GM23338 (cell line): ENCODE measurements around the gene TMEM229B. TPM values are rescaled to one million over a fixed set of nuclear protein-coding genes. Genes with fewer than 3 reads are reported as not detected.

Source experiments
- ATAC-seq: fragments of 200-7000 bp; cut with Tn5 transposase; 3 replicates; pipeline ENCODE4 v1.9.1; 2020
- DNase-seq: peaks from one replicate; pipeline ENCODE4 v3.0.0-alpha.2; 2015; ENCODE audit warnings: low spot score
- H2AFZ ChIP-seq: fragments of 200-600 bp; sonication (generic); 2 replicates; pipeline ENCODE4 v1.8.0; 2016; ENCODE audit warnings: antibody characterized with exemption, mild to moderate bottlenecking, moderate library complexity
- H3F3A ChIP-seq: fragments of 200-600 bp; sonication (generic); replicated peaks from 2 replicates; pipeline ENCODE4 v1.8.0; 2017; ENCODE audit warnings: antibody characterized with exemption, mixed run types, low read depth
- H3K27ac ChIP-seq: fragments of 200-600 bp; sonication (generic); 2 replicates; pipeline ENCODE4 v1.6.1; 2016; ENCODE audit warnings: low read depth
- H3K27me3 ChIP-seq: fragments of 200-600 bp; sonication (generic); 2 replicates; pipeline ENCODE4 v1.8.0; 2016; ENCODE audit warnings: mild to moderate bottlenecking, mixed run types, moderate library complexity; ENCODE audit not compliant: insufficient read depth
- H3K36me3 ChIP-seq: fragments of 200-600 bp; sonication (generic); 2 replicates; pipeline ENCODE4 v1.8.0; 2016; ENCODE audit warnings: mild to moderate bottlenecking; ENCODE audit not compliant: insufficient read depth
- H3K4me1 ChIP-seq: fragments of 200-600 bp; sonication (generic); 2 replicates; pipeline ENCODE4 v1.8.0; 2016; ENCODE audit warnings: mild to moderate bottlenecking, moderate library complexity; ENCODE audit not compliant: insufficient read depth
- H3K4me2 ChIP-seq: fragments of 200-600 bp; sonication (generic); 2 replicates; pipeline ENCODE4 v1.7.1; 2017; ENCODE audit warnings: mixed run types
- H3K4me3 ChIP-seq: fragments of 200-600 bp; sonication (generic); 2 replicates; pipeline ENCODE4 v1.6.1; 2016; ENCODE audit warnings: mixed run types
- H3K79me2 ChIP-seq: fragments of 200-600 bp; sonication (generic); replicated peaks from 2 replicates; pipeline ENCODE4 v1.8.0; 2017; ENCODE audit warnings: mild to moderate bottlenecking; ENCODE audit not compliant: insufficient read depth
- H3K9me2 ChIP-seq: fragments of 200-600 bp; sonication (generic); 2 replicates; pipeline ENCODE4 v1.8.0; 2017; ENCODE audit not compliant: insufficient read depth
- H4K20me1 ChIP-seq: fragments of 200-600 bp; sonication (generic); replicated peaks from 2 replicates; pipeline ENCODE4 v1.8.0; 2017; ENCODE audit warnings: mild to moderate bottlenecking; ENCODE audit not compliant: insufficient read depth
- H3K27ac Mint-ChIP-seq: 2 replicates; pipeline ENCODE4 v1.8.0; 2020; ENCODE audit warnings: inconsistent platforms, mild to moderate bottlenecking, moderate library complexity, mixed read lengths
- H3K27me3 Mint-ChIP-seq: 3 replicates; pipeline ENCODE4 v1.8.0; 2022; ENCODE audit warnings: low read depth, mild to moderate bottlenecking, moderate library complexity, mixed read lengths, inconsistent platforms; ENCODE audit not compliant: insufficient read depth, poor library complexity
- H3K36me3 Mint-ChIP-seq: 3 replicates; pipeline ENCODE4 v1.8.0; 2021; ENCODE audit warnings: low read depth, mild to moderate bottlenecking, inconsistent platforms, moderate library complexity, mixed read lengths
- H3K4me1 Mint-ChIP-seq: 3 replicates; pipeline ENCODE4 v1.8.0; 2020; ENCODE audit warnings: mild to moderate bottlenecking, inconsistent platforms, mixed read lengths
- H3K4me3 Mint-ChIP-seq: 3 replicates; pipeline ENCODE4 v1.8.0; 2021; ENCODE audit warnings: moderate library complexity, mild to moderate bottlenecking, inconsistent platforms, mixed read lengths
- H3K9me3 Mint-ChIP-seq: 3 replicates; pipeline ENCODE4 v1.8.0; 2020; ENCODE audit warnings: moderate library complexity, mild to moderate bottlenecking, inconsistent platforms, mixed read lengths
- ETS1 ChIP-seq: IDR thresholded peaks from 2 replicates; pipeline ENCODE4 v1.6.1; 2016; ENCODE audit warnings: antibody characterized with exemption
- EZH2 ChIP-seq: fragments of 200-600 bp; sonication (generic); IDR thresholded peaks from one replicate; pipeline ENCODE4 v1.8.0; 2017; ENCODE audit warnings: antibody characterized with exemption, mild to moderate bottlenecking, low read depth; ENCODE audit not compliant: unreplicated experiment
- REST ChIP-seq: IDR thresholded peaks from one replicate; pipeline ENCODE4 v1.6.1; 2018; ENCODE audit warnings: antibody characterized with exemption; ENCODE audit not compliant: unreplicated experiment
- ZNF331 ChIP-seq: fragments of 250-450 bp; sonication (Bioruptor Pico); IDR thresholded peaks from 2 replicates; pipeline ENCODE4 v1.5.0; 2020; ENCODE audit warnings: low read depth, mild to moderate bottlenecking, moderate library complexity
- polyA plus RNA-seq: library from polyadenylated mRNA; unstranded; fragments of >200 nt; fragmentation: Nextera tagmentation; extraction: Ambion mirVana; gene quantifications from 2 replicates; pipeline ENCODE4 v1.2.1, GENCODE V29; 2016
- total RNA-seq: library from RNA; depleted of rRNA; stranded (reverse); fragments of >200 nt; shearing (Covaris generic); gene quantifications from 2 replicates; pipeline ENCODE4 v1.2.3, GENCODE V29; 2014

The TMEM229B gene
- total and polyA plus RNA-seq, 2 experiments from 2014 or later, result 0.42 to 2.4 TPM

GRCh38 chr14:67492538-67492937 lies 4.0 kb upstream of the TMEM229B start:
- Histone ChIP-seq H3K4me2 (no peak overlapping the region), H3K79me2 (no peaks in the 10 kb centered on the region), H3K4me1 (peaks cover 17% of the 10 kb centered on the region), H3K9me2 (no peaks in the 10 kb centered on the region), H2AFZ (no peak overlapping the region), H3K36me3 (no peaks in the 10 kb centered on the region; the same call in 1 of the 2 replicates), H4K20me1 (no peaks in the 10 kb centered on the region), H3K27me3 (no peaks in the 10 kb centered on the region), H3F3A (no peaks in the 10 kb centered on the region), H3K27ac (no peak overlapping the region), H3K4me3 (no peak overlapping the region)
- DNase-seq (no peak), ATAC-seq (no peak)
- Mint-ChIP-seq H3K9me3 (peaks cover 26% of the 10 kb centered on the region), H3K27ac (no peak overlapping the region), H3K4me1 (peaks cover 20% of the 10 kb centered on the region), H3K4me3 (no peak overlapping the region), H3K27me3 (peaks cover 15% of the 10 kb centered on the region), H3K36me3 (peaks cover 17% of the 10 kb centered on the region)
- TF ChIP-seq REST (no peak), ETS1 (no peak), EZH2 (no peak)

GRCh38 chr14:67491741-67492507 lies 3.4 kb upstream of the TMEM229B start:
- Histone ChIP-seq H3F3A (no peaks in the 10 kb centered on the region), H3K4me3 (no peak overlapping the region), H3K27ac (no peak overlapping the region), H3K4me1 (peaks cover 17% of the 10 kb centered on the region), H2AFZ (0 out of 2 replicates have a peak overlapping the region, but pooled peaks have one; percentile 14), H3K36me3 (no peaks in the 10 kb centered on the region; the same call in 1 of the 2 replicates), H3K4me2 (peak overlapping the region; percentile 63), H3K79me2 (no peaks in the 10 kb centered on the region), H3K27me3 (no peaks in the 10 kb centered on the region), H3K9me2 (no peaks in the 10 kb centered on the region), H4K20me1 (no peaks in the 10 kb centered on the region)
- Mint-ChIP-seq H3K27ac (no peak overlapping the region; the same call in 1 of the 2 replicates), H3K36me3 (peaks cover 17% of the 10 kb centered on the region), H3K4me1 (peaks cover 20% of the 10 kb centered on the region), H3K27me3 (peaks cover 15% of the 10 kb centered on the region), H3K4me3 (no peak overlapping the region), H3K9me3 (peaks cover 26% of the 10 kb centered on the region)
- ATAC-seq, result peak; percentile 52
- no peak for DNase-seq
- TF ChIP-seq ZNF331 (no peak), REST (peak; percentile 46)
